Activated CD4-positive, alpha-beta memory T cell treated with anti-CD3 and anti-CD28 coated beads, Interleukin-2, amount 10 ng/mL, durations not matched to agents 7 days and 5 days (primary cell): ENCODE results near the gene KIAA0825. TPM values are rescaled to one million over a fixed set of nuclear protein-coding genes. Genes with fewer than 3 reads are reported as not detected.

Source experiments
- CTCF ChIA-PET: fragments of 350-600 bp; sonication (Branson Sonifier 250); formaldehyde crosslinking; loops from one replicate; lab custom pipeline; 2021; ENCODE audit warnings: antibody characterized with exemption, inconsistent platforms; lab: Charles Lee
- POLR2A ChIA-PET: fragments of 350-600 bp; sonication (Branson Sonifier 250); formaldehyde crosslinking; loops from one replicate; lab custom pipeline; 2021; ENCODE audit warnings: antibody characterized with exemption; lab: Charles Lee
- DNase-seq: peaks from one replicate; pipeline ENCODE4 v3.0.0-alpha.2; 2020
- H3K27ac Mint-ChIP-seq: one replicate; pipeline ENCODE4 v1.8.0; 2021; ENCODE audit warnings: mild to moderate bottlenecking, mixed read lengths
- H3K27me3 Mint-ChIP-seq: one replicate; pipeline ENCODE4 v1.8.0; 2021; ENCODE audit warnings: mixed read lengths
- H3K36me3 Mint-ChIP-seq: one replicate; pipeline ENCODE4 v1.8.0; 2021; ENCODE audit warnings: low read depth, mixed read lengths
- H3K4me1 Mint-ChIP-seq: one replicate; pipeline ENCODE4 v1.8.0; 2021; ENCODE audit warnings: mixed read lengths
- H3K4me3 Mint-ChIP-seq: one replicate; pipeline ENCODE4 v1.8.0; 2021; ENCODE audit warnings: mild to moderate bottlenecking, mixed read lengths
- H3K9me3 Mint-ChIP-seq: one replicate; pipeline ENCODE4 v1.8.0; 2021; ENCODE audit warnings: mixed read lengths
- total RNA-seq, 2 experiments: library from RNA; stranded (reverse); gene quantifications; one replicate each; pipeline ENCODE4 v1.2.3, GENCODE V29; 2021

The KIAA0825 gene
- total RNA-seq, 2 experiments from 2014 or later, result 1.5 to 1.7 TPM

DNA sequence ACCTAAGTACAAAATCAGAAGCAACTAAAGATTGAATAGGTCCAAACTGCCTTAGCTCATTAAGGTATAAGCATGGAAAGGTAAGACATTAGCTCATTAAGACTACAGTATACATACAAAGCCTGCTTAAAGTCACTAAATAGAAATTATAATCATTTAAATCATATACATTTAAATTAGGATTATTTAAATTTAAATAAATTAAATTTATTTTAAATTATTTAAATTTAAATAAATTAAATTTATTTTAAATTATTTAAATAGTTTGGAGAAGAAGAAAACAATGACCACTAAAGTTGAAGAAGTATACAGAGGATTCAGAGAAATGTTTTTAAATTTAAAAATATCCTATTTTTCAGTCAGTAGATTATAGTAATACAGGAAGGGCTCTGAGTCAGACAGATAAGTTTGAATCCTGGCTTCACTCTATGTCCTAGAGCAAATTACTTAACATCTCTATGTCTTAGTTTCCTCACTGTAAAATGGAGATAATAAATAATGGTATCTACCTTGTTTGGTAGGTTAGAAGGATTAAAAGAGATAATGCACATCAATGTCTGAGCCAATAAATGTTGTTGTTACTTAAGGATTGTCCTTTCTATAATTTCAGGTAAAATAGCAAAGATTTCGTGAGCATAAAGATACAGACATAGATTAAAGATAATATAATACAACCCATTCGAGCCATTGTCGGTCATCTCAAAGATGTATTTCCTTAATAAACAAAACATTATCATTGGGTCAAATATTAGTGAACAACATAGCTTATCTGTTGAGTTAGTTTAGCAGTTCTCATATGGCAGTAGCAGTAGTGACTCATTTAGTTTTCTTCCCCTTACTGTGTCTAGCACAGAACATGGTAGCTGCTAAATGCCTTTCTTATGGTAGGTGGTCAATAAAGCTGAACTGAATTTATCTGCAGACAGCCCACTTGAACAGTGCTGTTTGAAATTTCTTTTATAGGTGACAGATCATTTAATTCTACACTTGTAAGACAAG, 100.6 kb downstream of the KIAA0825 start:
- Mint-ChIP-seq H3K4me1 (no peaks in the 10 kb centered on the region), H3K36me3 (no peaks in the 10 kb centered on the region), H3K27ac (no peak overlapping the region), H3K4me3 (no peak overlapping the region), H3K27me3 (no peaks in the 10 kb centered on the region), H3K9me3 (no peaks in the 10 kb centered on the region)
- CTCF ChIA-PET, result no interaction called here
- DNase-seq, result no peak
- POLR2A ChIA-PET, result no interaction called here

DNA sequence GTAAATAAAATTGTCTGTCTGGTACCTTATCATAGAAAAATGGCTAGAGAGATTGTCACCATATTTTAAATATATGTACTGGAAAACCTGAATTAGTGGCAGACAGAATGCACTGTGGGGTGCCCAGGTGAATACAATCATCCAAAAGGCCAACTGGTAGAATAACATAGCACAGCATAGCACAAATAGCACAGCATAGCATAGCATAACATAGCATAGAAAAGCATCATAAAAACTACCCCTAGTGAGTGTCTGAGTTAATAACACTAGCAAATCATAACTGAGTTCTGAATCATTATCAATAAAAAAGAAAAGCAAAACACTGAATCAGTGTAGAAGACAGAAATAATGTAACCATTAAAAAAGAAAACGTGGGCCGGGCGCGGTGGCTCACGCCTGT, 102.3 kb downstream of the KIAA0825 start:
- Mint-ChIP-seq H3K4me3 (no peak overlapping the region), H3K4me1 (no peaks in the 10 kb centered on the region), H3K9me3 (no peaks in the 10 kb centered on the region), H3K36me3 (no peaks in the 10 kb centered on the region), H3K27ac (no peak overlapping the region), H3K27me3 (no peaks in the 10 kb centered on the region)
- ChIA-PET CTCF (no interaction called here), POLR2A (no interaction called here)
- no peak for DNase-seq

- ChIA-PET POLR2A (no interaction called here), CTCF (interaction anchor here (0.5 to 1.5 kb wide), 2 partner anchors 184 to 489 kb away, joined by 3 read pairs; no protein-coding TSS in a partner anchor)
- Mint-ChIP-seq H3K27ac (no peak overlapping the region), H3K4me1 (no peaks in the 10 kb centered on the region), H3K27me3 (no peaks in the 10 kb centered on the region), H3K36me3 (no peaks in the 10 kb centered on the region), H3K9me3 (no peaks in the 10 kb centered on the region), H3K4me3 (no peak overlapping the region)
- no peak for DNase-seq
Measured at GRCh38 chr5:94508461-94509148, 109.8 kb downstream of the KIAA0825 start.

DNA sequence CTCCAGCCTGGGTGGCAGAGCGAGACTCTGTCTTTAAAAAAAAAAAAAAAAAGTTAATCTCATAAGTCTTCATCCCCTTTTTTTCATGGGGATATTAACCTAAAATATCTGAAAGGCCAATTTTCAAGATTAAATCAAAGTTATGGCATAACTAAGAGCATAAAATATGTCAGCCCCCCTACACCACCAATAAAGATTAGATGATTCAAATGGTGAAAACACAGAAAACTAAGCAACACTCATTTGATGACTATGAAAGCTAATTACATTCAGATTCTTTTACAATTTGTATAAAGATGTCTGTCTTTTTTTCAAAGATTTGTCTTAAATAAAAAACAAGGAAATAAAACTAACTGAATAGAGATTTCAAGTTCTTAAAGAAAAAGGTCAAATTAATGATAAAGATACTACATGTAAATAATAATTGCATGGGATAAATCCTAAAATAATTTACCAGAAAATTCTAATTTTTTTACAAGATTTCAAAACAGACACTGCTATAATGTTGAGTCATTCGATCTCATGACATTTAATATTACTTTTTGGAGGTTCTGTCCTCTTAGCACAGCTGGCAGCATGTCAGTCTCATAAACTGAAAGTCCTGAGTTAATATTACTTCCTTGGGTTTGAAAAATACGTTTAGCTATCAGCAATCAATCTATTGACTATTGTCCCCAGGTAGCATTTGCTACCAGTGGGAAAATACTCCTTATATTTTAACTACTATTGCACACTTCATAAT, 112.9 kb downstream of the KIAA0825 start:
- CTCF ChIA-PET, result interaction anchor here (0.7 kb wide), 1 partner anchor 173 kb away, joined by 3 read pairs; no protein-coding TSS in a partner anchor
- Mint-ChIP-seq H3K27me3 (no peaks in the 10 kb centered on the region), H3K9me3 (no peaks in the 10 kb centered on the region), H3K4me3 (no peak overlapping the region), H3K27ac (no peak overlapping the region), H3K4me1 (no peaks in the 10 kb centered on the region), H3K36me3 (no peaks in the 10 kb centered on the region)
- POLR2A ChIA-PET, result no interaction called here
- DNase-seq, result no peak

DNA sequence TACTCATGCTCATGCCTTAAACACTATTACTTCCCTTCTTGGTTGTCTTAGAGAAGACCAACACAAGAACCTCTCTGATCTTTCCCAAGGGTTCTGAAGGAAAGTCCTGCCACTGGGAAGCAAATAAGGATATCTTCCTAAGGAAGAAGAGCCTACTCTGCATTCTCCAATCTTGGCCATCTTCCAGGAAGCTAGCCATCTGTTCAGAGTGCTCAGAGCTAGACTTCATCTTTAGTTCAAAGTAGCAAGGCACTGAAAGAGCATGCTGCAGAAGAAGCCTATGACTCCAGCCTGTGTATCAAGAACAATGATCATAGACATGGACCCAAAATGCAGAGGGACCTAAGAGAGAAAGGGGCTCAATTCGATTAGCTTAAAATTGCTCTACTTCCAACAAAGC, 114.7 kb downstream of the KIAA0825 start:
- Mint-ChIP-seq H3K4me1 (peaks cover 4% of the 10 kb centered on the region), H3K36me3 (no peaks in the 10 kb centered on the region), H3K27ac (no peak overlapping the region), H3K27me3 (no peaks in the 10 kb centered on the region), H3K4me3 (no peak overlapping the region), H3K9me3 (no peaks in the 10 kb centered on the region)
- no peak for DNase-seq
- CTCF ChIA-PET, result interaction anchor here (0.8 to 1.0 kb wide), 2 partner anchors 21 to 234 kb away, joined by 3 to 4 read pairs; no protein-coding TSS in a partner anchor
- POLR2A ChIA-PET, result no interaction called here

DNA sequence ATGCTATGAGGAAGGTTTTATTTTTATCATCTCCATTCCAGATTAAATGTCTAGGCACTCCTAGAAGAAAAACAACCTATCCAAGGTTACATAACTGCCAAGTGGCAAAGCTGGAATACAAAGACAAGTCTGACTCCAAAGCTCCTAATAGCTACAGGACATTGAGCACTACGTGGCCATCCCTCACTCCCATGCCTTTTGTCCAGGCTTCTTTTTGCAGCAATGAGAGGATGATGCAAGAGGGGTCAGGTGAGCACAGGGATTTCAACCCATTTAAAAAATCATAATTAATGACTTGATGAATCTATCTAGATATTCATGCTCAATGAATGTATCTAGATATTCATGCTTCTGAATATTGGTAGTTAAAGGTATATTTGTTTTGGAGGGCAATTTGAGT, 117.0 kb downstream of the KIAA0825 start:
- DNase-seq, result no peak
- Mint-ChIP-seq H3K27me3 (no peaks in the 10 kb centered on the region), H3K27ac (no peak overlapping the region), H3K4me3 (no peak overlapping the region), H3K4me1 (peaks cover 4% of the 10 kb centered on the region), H3K9me3 (no peaks in the 10 kb centered on the region), H3K36me3 (no peaks in the 10 kb centered on the region)
- ChIA-PET POLR2A (no interaction called here), CTCF (no interaction called here)

- Mint-ChIP-seq H3K9me3 (no peaks in the 10 kb centered on the region), H3K4me1 (peaks cover 4% of the 10 kb centered on the region)
- POLR2A ChIA-PET, result no interaction called here
Measured at GRCh38 chr5:94499806-94500205, 118.6 kb downstream of the KIAA0825 start.

GRCh38 chr5:94498199-94498598, 120.2 kb downstream of the KIAA0825 start:
- H3K27ac Mint-ChIP-seq, result no peak overlapping the region
- H3K4me1 Mint-ChIP-seq, result peaks cover 4% of the 10 kb centered on the region
- no peak overlapping the region for H3K4me3 Mint-ChIP-seq
- H3K9me3 Mint-ChIP-seq, result no peaks in the 10 kb centered on the region
- POLR2A ChIA-PET, result no interaction called here
- CTCF ChIA-PET, result no interaction called here
- no peaks in the 10 kb centered on the region for H3K27me3 Mint-ChIP-seq
- no peaks in the 10 kb centered on the region for H3K36me3 Mint-ChIP-seq
- DNase-seq, result no peak

More at GRCh38 chr5:94499806-94500205, 118.6 kb downstream of the KIAA0825 start:
- Mint-ChIP-seq H3K27me3 (no peaks in the 10 kb centered on the region), H3K27ac (no peak overlapping the region), H3K4me3 (no peak overlapping the region), H3K36me3 (no peaks in the 10 kb centered on the region)
- no peak for DNase-seq
- CTCF ChIA-PET, result interaction anchor here (0.7 kb wide), 1 partner anchor 239 kb away, joined by 3 read pairs; no protein-coding TSS in a partner anchor

DNA sequence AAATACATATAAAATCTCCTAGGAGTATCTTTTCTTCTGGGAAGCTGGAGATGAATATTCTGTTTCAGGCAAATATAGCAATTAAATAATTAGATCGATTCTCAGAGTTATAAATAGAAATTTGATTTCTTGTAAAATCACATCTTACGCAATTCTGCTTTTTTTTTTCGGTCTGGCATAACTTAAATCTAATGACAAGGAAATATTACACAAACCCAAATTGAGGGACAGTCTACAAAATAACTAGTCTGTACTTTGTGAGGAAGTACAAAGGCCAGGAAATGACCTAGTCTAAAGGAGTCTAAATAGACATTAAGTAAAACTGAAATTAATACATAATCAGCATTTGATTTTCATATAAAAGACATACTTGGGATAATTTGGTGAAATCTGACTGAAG, 133.3 kb downstream of the KIAA0825 start:
- CTCF ChIA-PET, result no interaction called here
- no peaks in the 10 kb centered on the region for H3K4me1 Mint-ChIP-seq
- H3K36me3 Mint-ChIP-seq, result no peaks in the 10 kb centered on the region
- H3K9me3 Mint-ChIP-seq, result no peaks in the 10 kb centered on the region
- no peak overlapping the region for H3K27ac Mint-ChIP-seq
- POLR2A ChIA-PET, result no interaction called here
- no peaks in the 10 kb centered on the region for H3K27me3 Mint-ChIP-seq
- H3K4me3 Mint-ChIP-seq, result no peak overlapping the region
- DNase-seq, result no peak

GRCh38 chr5:94481059-94481458, 137.3 kb downstream of the KIAA0825 start:
- H3K36me3 Mint-ChIP-seq, result no peaks in the 10 kb centered on the region
- H3K4me1 Mint-ChIP-seq, result no peaks in the 10 kb centered on the region
- ChIA-PET CTCF (no interaction called here), POLR2A (no interaction called here)
- H3K27me3 Mint-ChIP-seq, result no peaks in the 10 kb centered on the region
- no peak for DNase-seq
- no peak overlapping the region for H3K4me3 Mint-ChIP-seq
- no peaks in the 10 kb centered on the region for H3K9me3 Mint-ChIP-seq
- H3K27ac Mint-ChIP-seq, result no peak overlapping the region

DNA sequence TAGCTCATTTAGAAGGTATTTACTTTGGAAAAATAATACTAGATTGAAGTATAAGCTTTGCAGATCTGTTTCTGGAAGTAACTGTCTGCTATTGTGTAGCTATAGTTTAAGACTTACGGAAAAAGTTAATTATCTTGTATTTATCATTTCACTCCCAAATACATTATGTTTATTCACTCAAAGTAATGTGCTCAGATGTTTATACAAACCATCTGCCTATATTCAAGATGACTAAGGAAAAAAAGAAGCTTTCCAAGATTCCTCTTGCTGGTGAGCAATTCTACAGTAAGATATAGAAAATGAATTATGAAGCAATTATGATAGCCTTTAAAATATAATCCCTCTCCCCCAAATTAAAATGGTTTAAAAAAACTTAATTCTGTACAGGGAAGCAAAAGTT, 137.9 kb downstream of the KIAA0825 start:
- POLR2A ChIA-PET, result no interaction called here
- CTCF ChIA-PET, result no interaction called here
- Mint-ChIP-seq H3K27ac (no peak overlapping the region), H3K4me3 (no peak overlapping the region), H3K36me3 (no peaks in the 10 kb centered on the region), H3K4me1 (no peaks in the 10 kb centered on the region), H3K9me3 (no peaks in the 10 kb centered on the region), H3K27me3 (no peaks in the 10 kb centered on the region)
- no peak for DNase-seq

DNA sequence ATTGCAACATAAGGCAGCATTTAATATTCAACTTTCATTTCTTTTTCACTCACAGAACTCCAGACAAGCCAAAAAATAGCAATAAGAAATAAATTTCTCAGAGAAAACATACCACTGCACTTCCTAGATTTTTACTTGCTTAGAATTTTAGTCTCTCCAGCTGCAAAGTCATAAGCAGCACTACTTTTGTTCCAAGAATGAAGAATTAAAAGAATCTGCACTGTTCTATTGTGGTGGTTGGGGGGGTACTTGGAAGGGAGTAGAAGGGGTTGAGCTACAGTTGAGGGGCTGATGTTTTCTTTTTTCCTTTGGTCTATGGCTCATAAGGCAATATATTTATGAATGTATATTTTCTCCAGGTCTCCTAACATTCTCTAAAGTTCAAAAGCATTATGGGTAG, 144.5 kb downstream of the KIAA0825 start:
- Mint-ChIP-seq H3K4me3 (no peak overlapping the region), H3K4me1 (no peaks in the 10 kb centered on the region), H3K27ac (no peak overlapping the region), H3K27me3 (no peaks in the 10 kb centered on the region), H3K36me3 (no peaks in the 10 kb centered on the region), H3K9me3 (no peaks in the 10 kb centered on the region)
- ChIA-PET CTCF (no interaction called here), POLR2A (no interaction called here)
- DNase-seq, result no peak

DNA sequence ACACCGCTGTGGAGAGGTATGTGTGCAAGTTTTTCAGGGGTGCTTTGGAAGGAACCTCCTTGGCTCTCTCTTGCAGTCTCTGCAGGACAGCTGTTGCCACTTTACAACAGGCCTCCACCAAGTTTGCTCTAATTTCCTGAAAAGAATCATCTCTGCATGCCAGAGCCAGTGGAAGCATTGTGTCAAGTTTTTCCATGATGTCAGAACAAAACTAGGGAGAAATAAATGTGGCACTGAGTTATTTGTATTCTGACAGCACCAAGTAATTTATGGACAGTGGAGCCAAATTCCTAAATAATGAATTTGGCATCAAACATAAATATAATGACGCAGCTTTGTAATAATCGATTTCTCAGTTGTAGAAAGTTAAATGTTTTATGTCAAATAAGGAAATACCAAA, 146.9 kb downstream of the KIAA0825 start:
- no peak overlapping the region for H3K27ac Mint-ChIP-seq
- no peak overlapping the region for H3K4me3 Mint-ChIP-seq
- DNase-seq, result no peak
- H3K27me3 Mint-ChIP-seq, result no peaks in the 10 kb centered on the region
- CTCF ChIA-PET, result no interaction called here
- no peaks in the 10 kb centered on the region for H3K4me1 Mint-ChIP-seq
- H3K9me3 Mint-ChIP-seq, result no peaks in the 10 kb centered on the region
- H3K36me3 Mint-ChIP-seq, result no peaks in the 10 kb centered on the region
- POLR2A ChIA-PET, result no interaction called here
